ENCODE results near the gene FKBP5. TPM values are rescaled to one million over a fixed set of nuclear protein-coding genes. Genes with fewer than 3 reads are reported as not detected.

The FKBP5 gene
- total RNA-seq, 1 experiment from 2014 or later = 33.9 TPM

GRCh38 chr6:35724471-35724870, 35.8 kb upstream of the FKBP5 start:
- Histone ChIP-seq H3T11ph (ENCODE audit: low read length) (no peak overlapping the region), H3K23me2 (ENCODE audit: insufficient read length, low read depth, low read length, poor library complexity, severe bottlenecking) (peaks cover 8% of the 10 kb centered on the region), H2BK15ac (ENCODE audit: low read depth, low read length) (no peak overlapping the region), H2BK12ac (ENCODE audit: insufficient read length, low read depth, low read length) (no peak overlapping the region), H3K4me2 (ENCODE audit: insufficient read depth, insufficient read length, low read length) (no peak overlapping the region), H4K8ac (replicated peaks; ENCODE audit: insufficient read length, low read depth, low read length) (no peak overlapping the region), H2BK5ac (ENCODE audit: insufficient read length, low read length) (no peak overlapping the region), H4K91ac (ENCODE audit: insufficient read length, low read depth, low read length) (no peak overlapping the region), H3K9ac (ENCODE audit: extremely low read depth, insufficient read length, low read length) (no peak overlapping the region), H3K4ac (ENCODE audit: low read depth, low read length) (no peak overlapping the region), H3K18ac (ENCODE audit: insufficient read length, low read depth, low read length) (no peak overlapping the region), H3K9me3 (ENCODE audit: control insufficient read depth, low read depth, low read length) (no peaks in the 10 kb centered on the region), H2AK5ac (ENCODE audit: insufficient read length, low read length) (no peak overlapping the region), H3K27me3 (ENCODE audit: insufficient read depth, low read length) (peaks cover 2% of the 10 kb centered on the region; the same call in 1 of the 2 replicates), H3K56ac (ENCODE audit: insufficient read length, low read depth, low read length) (no peak overlapping the region), H3K79me2 (ENCODE audit: insufficient read depth, low read length) (no peaks in the 10 kb centered on the region), H2AFZ (ENCODE audit: low read length) (no peak overlapping the region), H2BK120ac (ENCODE audit: low read depth, low read length, poor library complexity, severe bottlenecking) (no peak overlapping the region), H3K23ac (ENCODE audit: insufficient read length, low read depth, low read length) (no peak overlapping the region), H4K20me1 (ENCODE audit: control insufficient read depth, insufficient read depth, insufficient read length) (no peaks in the 10 kb centered on the region), H3K4me1 (ENCODE audit: insufficient read depth, low read length) (peaks cover 22% of the 10 kb centered on the region; the same call in 1 of the 2 replicates), H2BK20ac (ENCODE audit: low read depth, low read length, poor library complexity, severe bottlenecking) (no peak overlapping the region), H3K27ac (ENCODE audit: insufficient read length, low read depth, low read length) (no peak overlapping the region), H3K14ac (ENCODE audit: insufficient read depth, low read length) (no peak overlapping the region), H4K5ac (ENCODE audit: insufficient read length, low read depth, low read length) (no peak overlapping the region), H3K79me1 (ENCODE audit: insufficient read depth, low read depth, low read length, poor library complexity, severe bottlenecking) (no peaks in the 10 kb centered on the region)
- no peak for TF ChIP-seq CTCF (conservative IDR thresholded peaks at IDR 0.05)
- no CpG with 5 or more reads among the region's 2 CpGs for WGBS (ENCODE audit: extremely low coverage, insufficient read length, low lambda C conversion rate)
- Mint-ChIP-seq H3K4me3 (no peak overlapping the region), H3K27me3 (ENCODE audit: low read depth) (peaks cover 29% of the 10 kb centered on the region), H3K4me1 (peaks cover 48 to 52% of the 10 kb centered on the region in 2 experiments), H3K36me3 (ENCODE audit: insufficient read depth in 1 of 3, low read depth in 3 of 3) (no peaks in the 10 kb centered on the region; a peak in 1 of 7 replicates), H3K27ac (no peak overlapping the region), H3K9me3 (no peaks in the 10 kb centered on the region)
- DNase-seq = no peak
